CD14-positive monocyte (primary cell): ENCODE data around the gene PTPRN2. TPM values are rescaled to one million over a fixed set of nuclear protein-coding genes. Genes with fewer than 3 reads are reported as not detected.

Experiments used
- DNase-seq, 3 donors: peaks; one replicate each; pipeline ENCODE4 v3.0.0-alpha.2; 2011 to 2022
- H2AFZ ChIP-seq: 2 replicates; pipeline ENCODE4 v1.6.0; 2012; ENCODE audit warnings: mild to moderate bottlenecking, low read depth, low read length, inconsistent platforms; ENCODE audit not compliant: insufficient read depth, poor library complexity, severe bottlenecking
- H3K27ac ChIP-seq, 2 donors: 1 replicate in 1 of 2; 2 replicates in 1 of 2; pipeline ENCODE4 v1.5.1; 2012 to 2013; ENCODE audit warnings: low read length in 2 of 2, control low read depth in 1 of 2, inconsistent platforms in 1 of 2, low read depth in 1 of 2, mild to moderate bottlenecking in 1 of 2
- H3K27me3 ChIP-seq, 2 donors: one replicate each; pipeline versions ENCODE4 v1.6.0 to v1.6.1; 2011 to 2013; ENCODE audit warnings: low read length in 2 of 2; ENCODE audit not compliant: control insufficient read depth in 2 of 2, insufficient read depth in 2 of 2
- H3K36me3 ChIP-seq, 2 donors: replicated peaks in 1 of 2; 1 replicate in 1 of 2; 2 replicates in 1 of 2; pipeline versions ENCODE4 v1.5.1 to v1.6.1; 2012 to 2013; ENCODE audit warnings: low read length in 2 of 2, control low read depth in 1 of 2, inconsistent platforms in 1 of 2, mild to moderate bottlenecking in 1 of 2; ENCODE audit not compliant: insufficient read depth in 2 of 2, control insufficient read depth in 1 of 2
- H3K4me1 ChIP-seq, 2 donors: 1 replicate in 1 of 2; 2 replicates in 1 of 2; pipeline versions ENCODE4 v1.5.1 to v1.6.1; 2012 to 2013; ENCODE audit warnings: low read length in 2 of 2, control low read depth in 1 of 2, inconsistent platforms in 1 of 2, mild to moderate bottlenecking in 1 of 2, moderate library complexity in 1 of 2; ENCODE audit not compliant: insufficient read depth in 2 of 2, control insufficient read depth in 1 of 2
- H3K4me2 ChIP-seq: replicated peaks from 2 replicates; pipeline ENCODE3; 2012; ENCODE audit warnings: low read length, moderate library complexity, mild to moderate bottlenecking; ENCODE audit not compliant: poor library complexity, severe bottlenecking; ENCODE audit errors: extremely low read depth
- H3K4me3 ChIP-seq, 3 experiments: fragments of 200-600 bp in 1 of 3; sonication (generic) in 1 of 3; replicated peaks in 1 of 3; 1 replicate in 2 of 3; 2 replicates in 1 of 3; pipeline ENCODE4 v1.5.1; 2011 to 2013; ENCODE audit warnings: low read length in 3 of 3, mild to moderate bottlenecking in 3 of 3, control low read depth in 2 of 3, low read depth in 2 of 3, inconsistent platforms in 1 of 3, moderate library complexity in 1 of 3
- H3K79me2 ChIP-seq: 2 replicates; pipeline ENCODE4 v1.6.0; 2012; ENCODE audit warnings: mild to moderate bottlenecking, control low read depth, inconsistent platforms, low read length, moderate library complexity; ENCODE audit not compliant: insufficient read depth
- H3K9ac ChIP-seq: 2 replicates; pipeline ENCODE4 v1.6.0; 2017; ENCODE audit warnings: low read length, mild to moderate bottlenecking; ENCODE audit not compliant: insufficient read depth, poor library complexity, severe bottlenecking
- H3K9me3 ChIP-seq, 2 donors: replicated peaks in 1 of 2; 1 replicate in 1 of 2; 2 replicates in 1 of 2; pipeline versions ENCODE4 v1.5.1 to v1.6.1; 2012 to 2013; ENCODE audit warnings: low read length in 2 of 2, control low read depth in 1 of 2; ENCODE audit not compliant: control insufficient read depth in 1 of 2, insufficient read depth in 1 of 2
- H4K20me1 ChIP-seq: 2 replicates; pipeline ENCODE4 v1.6.0; 2012; ENCODE audit warnings: mild to moderate bottlenecking, low read length, control low read depth, moderate library complexity; ENCODE audit not compliant: insufficient read depth
- H3K27ac Mint-ChIP-seq, 7 donors: one replicate each; pipeline ENCODE4 v1.8.0; 2020; ENCODE audit warnings: mild to moderate bottlenecking in 7 of 7, mixed read lengths in 7 of 7, moderate library complexity in 6 of 7, inconsistent platforms in 2 of 7
- H3K27me3 Mint-ChIP-seq, 3 donors: one replicate each; pipeline ENCODE4 v1.8.0; 2021 to 2022; ENCODE audit warnings: low read depth in 3 of 3, mild to moderate bottlenecking in 3 of 3, mixed read lengths in 3 of 3, moderate library complexity in 3 of 3, inconsistent platforms in 1 of 3
- H3K36me3 Mint-ChIP-seq, 2 donors: one replicate each; pipeline ENCODE4 v1.8.0; 2020; ENCODE audit warnings: mixed read lengths in 2 of 2, inconsistent platforms in 1 of 2, mild to moderate bottlenecking in 1 of 2
- H3K4me1 Mint-ChIP-seq: one replicate; pipeline ENCODE4 v1.8.0; 2020; ENCODE audit warnings: mild to moderate bottlenecking, mixed read lengths
- H3K4me3 Mint-ChIP-seq, 2 donors: one replicate each; pipeline ENCODE4 v1.8.0; 2020; ENCODE audit warnings: mild to moderate bottlenecking in 2 of 2, mixed read lengths in 2 of 2, moderate library complexity in 1 of 2
- H3K9me3 Mint-ChIP-seq, 7 donors: one replicate each; pipeline ENCODE4 v1.8.0; 2020 to 2022; ENCODE audit warnings: mixed read lengths in 7 of 7, mild to moderate bottlenecking in 6 of 7, moderate library complexity in 6 of 7, inconsistent platforms in 2 of 7
- CTCF ChIP-seq: fragments of 200-600 bp; IDR thresholded peaks from one replicate; pipeline ENCODE4 v1.8.0; 2022; ENCODE audit warnings: antibody characterized with exemption, mild to moderate bottlenecking
- WGBS: methylation state at CpG from one replicate; pipeline ENCODE4 v1.1.5; 2013; ENCODE audit warnings: missing lambda C conversion rate; ENCODE audit not compliant: insufficient coverage; 5-methylcytosine and 5-hydroxymethylcytosine counted together
- intact Hi-C, 2 donors: fragments of 100-400 bp; cut with micrococcal nuclease; formaldehyde crosslinking; loops; one replicate each; pipeline versions ENCODE4 v1.15.0 to v1.15.1; 2023
- polyA plus RNA-seq, 3 donors: library from polyadenylated mRNA; depleted of rRNA in 1 of 3; unstranded in 2 of 3; stranded (reverse) in 1 of 3; fragments of 300-500 nt in 2 of 3; fragments of >200 nt in 1 of 3; fragmentation: Illumina TruSeq in 2 of 3; gene quantifications; 1 replicate in 2 of 3; 2 replicates in 1 of 3; pipeline ENCODE4 v1.2.3, GENCODE V29; 2012 to 2021

PTPRN2 gene
- polyA plus RNA-seq, 3 donors, result 0.25 to 1.4 (median 0.97) TPM

- Mint-ChIP-seq H3K27me3 (peaks cover 78 to 98% (median 86%) of the 10 kb centered on the region in 3 donors), H3K9me3 (peaks cover 0 to 13% (median 3%) of the 10 kb centered on the region in 7 donors), H3K27ac (no peak overlapping the region), H3K4me1 (no peaks in the 10 kb centered on the region), H3K36me3 (peaks cover 0 to 1% of the 10 kb centered on the region in 2 donors), H3K4me3 (no peak overlapping the region)
- Histone ChIP-seq H3K27me3 (peaks cover 76 to 88% of the 10 kb centered on the region in 2 donors), H2AFZ (no peak overlapping the region), H3K79me2 (no peaks in the 10 kb centered on the region), H3K27ac (no peak overlapping the region), H3K9ac (no peak overlapping the region), H3K4me2 (no peak overlapping the region), H3K9me3 (peaks cover 0 to 22% of the 10 kb centered on the region in 2 donors), H3K36me3 (no peaks in the 10 kb centered on the region), H3K4me1 (no peaks in the 10 kb centered on the region), H4K20me1 (no peaks in the 10 kb centered on the region), H3K4me3 (no peak overlapping the region)
- WGBS, result 2% methylated on average over 72 of the region's 72 CpGs
- intact Hi-C loops, result no loop called here
- no peak for TF ChIP-seq CTCF
- no peak for DNase-seq
Measured at GRCh38 chr7:157684909-157685429, 902.7 kb downstream of the PTPRN2 start.

GRCh38 chr7:157684157-157684908 lies 903.3 kb downstream of the PTPRN2 start:
- WGBS, result 2% methylated on average over 50 of the region's 74 CpGs
- Histone ChIP-seq H3K9ac (no peak overlapping the region), H3K36me3 (no peaks in the 10 kb centered on the region), H4K20me1 (no peaks in the 10 kb centered on the region), H3K79me2 (no peaks in the 10 kb centered on the region), H3K4me2 (no peak overlapping the region), H3K4me3 (no peak overlapping the region), H3K4me1 (no peaks in the 10 kb centered on the region), H3K9me3 (peaks cover 0 to 22% of the 10 kb centered on the region in 2 donors), H3K27ac (no peak overlapping the region), H2AFZ (no peak overlapping the region), H3K27me3 (peaks cover 77 to 88% of the 10 kb centered on the region in 2 donors)
- Mint-ChIP-seq H3K27me3 (peaks cover 80 to 98% (median 86%) of the 10 kb centered on the region in 3 donors), H3K4me3 (peak overlapping the region in 1 of 2 donors; percentile 70), H3K4me1 (no peaks in the 10 kb centered on the region), H3K36me3 (peaks cover 0 to 1% of the 10 kb centered on the region in 2 donors), H3K9me3 (peaks cover 0 to 11% (median 3%) of the 10 kb centered on the region in 7 donors), H3K27ac (no peak overlapping the region)
- TF ChIP-seq CTCF, result no peak
- DNase-seq, result no peak
- intact Hi-C loops, result no loop called here
